Mucosa of descending colon (tissue), 3 donors: Measurements from ENCODE around the gene SPTB. TPM values are rescaled to one million over a fixed set of nuclear protein-coding genes. Genes with fewer than 3 reads are reported as not detected.
A peak's percentile ranks its signal among the peaks of the same experiment; 100 is the strongest.

Source experiments
- ATAC-seq: fragments of 200-7000 bp; cut with Tn5 transposase; one replicate; pipeline ENCODE4 v1.9.1; 2020; ENCODE audit warnings: mild to moderate bottlenecking, moderate library complexity
- DNase-seq, 3 donors: peaks; one replicate each; pipeline ENCODE4 v3.0.0-alpha.2; 2020
- H3K36me3 ChIP-seq: fragments of 200-600 bp; one replicate; pipeline ENCODE4 v1.8.0; 2021; ENCODE audit warnings: low read depth, mild to moderate bottlenecking
- H3K4me1 ChIP-seq: fragments of 200-600 bp; one replicate; pipeline ENCODE4 v1.8.0; 2021; ENCODE audit warnings: low read depth, mild to moderate bottlenecking
- H3K4me3 ChIP-seq: fragments of 200-600 bp; one replicate; pipeline ENCODE4 v1.8.0; 2021; ENCODE audit warnings: mild to moderate bottlenecking
- H3K9me3 ChIP-seq: fragments of 200-600 bp; one replicate; pipeline ENCODE4 v1.8.0; 2021; ENCODE audit warnings: mild to moderate bottlenecking
- intact Hi-C, 2 donors: fragments of 100-400 bp; cut with DNase I in 1 of 2; cut with micrococcal nuclease in 1 of 2; formaldehyde crosslinking; loops; one replicate each; pipeline versions ENCODE4 v1.11.0 to v1.11.1; 2022; cut with DNase I, micrococcal nuclease
- microRNA-seq: library from miRNA; unstranded; fragments of <30 nt; microRNA quantifications from one replicate; pipeline ENCODE4, GENCODE V29; 2019
- total RNA-seq, 3 donors: library from RNA; stranded (reverse); fragmentation: NEBNext Ultra II Directional in 2 of 3; extraction: Animal tissue kit (Norgen Biotek cat#: 25700) in 2 of 3; gene quantifications; one replicate each; pipeline versions ENCODE4 v1.2.1 to v1.2.4, GENCODE V29; 2021 to 2023
- TF ChIP-seq, protein P1 (sequence below): fragments of 200-600 bp; IDR thresholded peaks from one replicate; pipeline ENCODE4 v1.8.0; 2022; ENCODE audit warnings: antibody characterized with exemption, mild to moderate bottlenecking
- donor health status: DM: no; HTN: no; CAD: no; lungs with moderate emphysema.
- donor health status: DM: no; HTN: no; CAD: no.
- donor health status: DM: no; HTN: yes; CAD: no.

SPTB gene
- total RNA-seq, 3 donors from 2014 or later, result 0.35 to 1.4 (median 0.51) TPM

DNA sequence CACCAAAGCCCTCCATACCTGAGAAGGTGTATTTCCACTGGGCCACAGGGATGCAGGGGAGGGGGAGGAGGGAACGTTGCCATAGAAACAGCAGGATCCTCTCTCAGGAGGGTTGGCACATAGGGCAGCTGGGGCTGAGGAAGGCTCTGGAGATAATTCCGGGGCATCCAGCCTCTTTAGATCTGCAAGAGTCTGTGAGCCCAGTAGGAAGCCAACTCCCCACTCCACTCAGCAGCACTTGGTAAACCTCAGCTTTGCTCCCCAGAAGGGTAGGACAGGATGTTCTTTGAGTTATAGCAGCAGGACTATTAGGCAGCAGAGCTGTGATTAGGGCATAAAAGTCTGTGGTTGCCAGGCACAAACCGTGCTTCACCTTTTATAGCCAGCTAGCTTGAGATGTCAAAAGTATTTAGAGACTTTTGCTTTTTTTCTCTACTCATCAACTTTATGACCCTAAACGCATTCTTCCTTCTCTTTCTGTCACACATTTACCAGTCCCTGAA is 183.3 kb downstream of the SPTB start:
- intact Hi-C loops, result no loop called here
- Histone ChIP-seq H3K9me3 (no peaks in the 10 kb centered on the region), H3K4me3 (no peak overlapping the region), H3K36me3 (no peaks in the 10 kb centered on the region), H3K4me1 (peaks cover 40% of the 10 kb centered on the region)
- TF ChIP-seq, protein P1, sequence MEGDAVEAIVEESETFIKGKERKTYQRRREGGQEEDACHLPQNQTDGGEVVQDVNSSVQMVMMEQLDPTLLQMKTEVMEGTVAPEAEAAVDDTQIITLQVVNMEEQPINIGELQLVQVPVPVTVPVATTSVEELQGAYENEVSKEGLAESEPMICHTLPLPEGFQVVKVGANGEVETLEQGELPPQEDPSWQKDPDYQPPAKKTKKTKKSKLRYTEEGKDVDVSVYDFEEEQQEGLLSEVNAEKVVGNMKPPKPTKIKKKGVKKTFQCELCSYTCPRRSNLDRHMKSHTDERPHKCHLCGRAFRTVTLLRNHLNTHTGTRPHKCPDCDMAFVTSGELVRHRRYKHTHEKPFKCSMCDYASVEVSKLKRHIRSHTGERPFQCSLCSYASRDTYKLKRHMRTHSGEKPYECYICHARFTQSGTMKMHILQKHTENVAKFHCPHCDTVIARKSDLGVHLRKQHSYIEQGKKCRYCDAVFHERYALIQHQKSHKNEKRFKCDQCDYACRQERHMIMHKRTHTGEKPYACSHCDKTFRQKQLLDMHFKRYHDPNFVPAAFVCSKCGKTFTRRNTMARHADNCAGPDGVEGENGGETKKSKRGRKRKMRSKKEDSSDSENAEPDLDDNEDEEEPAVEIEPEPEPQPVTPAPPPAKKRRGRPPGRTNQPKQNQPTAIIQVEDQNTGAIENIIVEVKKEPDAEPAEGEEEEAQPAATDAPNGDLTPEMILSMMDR, result no peak
- ATAC-seq (peak; percentile 74), DNase-seq (peak in 1 of 3 donors; percentile 40)

Small RNA genes lying within 50 kb of the gene (microRNA-seq; reads per million reads assigned to microRNA genes)
- gene MIR7855, result not detected

Other genes with a start within 250 kb of the SPTB start
- gene PLEKHG3, start 175.5 kb downstream of the SPTB start, total RNA-seq, result 10 to 100 TPM; 72.0 to 96.6 (median 91.4) TPM
- 10 to 100 TPM; 52.4 to 66.5 (median 65.4) TPM for gene CHURC1, start 34.5 kb upstream of the SPTB start, total RNA-seq
- gene GPX2, start 62.8 kb upstream of the SPTB start, total RNA-seq, result 100 to 1,000 TPM; 171 to 590 (median 288) TPM
- gene RAB15, start 92.4 kb upstream of the SPTB start, total RNA-seq, result 10 to 100 TPM; 21.2 to 46.1 (median 24.0) TPM
- 10 to 100 TPM; 14.5 to 18.3 (median 14.5) TPM for gene FNTB, start 107.0 kb upstream of the SPTB start, total RNA-seq
- 100 to 1,000 TPM; 129 to 153 (median 147) TPM for gene MAX, start 222.6 kb upstream of the SPTB start, total RNA-seq